Activated T-helper 1 cell treated with anti-CD3 and anti-CD28 coated beads, Interleukin-12 subunit alpha, Interleukin-12 subunit beta, Interleukin-2, Interleukin-4 antibody, amounts not matched to agents 30 ng/mL and 10 ng/mL and 1 ng/mL, durations not matched to agents 14 hours and 24 hours and 36 hours (primary cell): ENCODE data around the gene OR2T27. TPM values are rescaled to one million over a fixed set of nuclear protein-coding genes. Genes with fewer than 3 reads are reported as not detected.
"Not testable (repeated sequence)": the region's sequence is repeated elsewhere in the genome, so short reads cannot be mapped to it uniquely, and the experiment has no call there.

ENCODE experiments used
- DNase-seq: peaks from one replicate; pipeline ENCODE4 v3.0.0; 2021; ENCODE audit warnings: low spot score
- H3K27ac Mint-ChIP-seq: one replicate; pipeline ENCODE4 v1.8.0; 2021; ENCODE audit warnings: mild to moderate bottlenecking, mixed read lengths
- H3K27me3 Mint-ChIP-seq: one replicate; pipeline ENCODE4 v1.8.0; 2022; ENCODE audit warnings: mild to moderate bottlenecking, moderate library complexity, mixed read lengths; ENCODE audit not compliant: insufficient read depth
- H3K36me3 Mint-ChIP-seq: one replicate; pipeline ENCODE4 v1.8.0; 2021; ENCODE audit warnings: low read depth, mixed read lengths
- H3K4me1 Mint-ChIP-seq: one replicate; pipeline ENCODE4 v1.8.0; 2021; ENCODE audit warnings: low read depth, mixed read lengths
- H3K4me3 Mint-ChIP-seq: one replicate; pipeline ENCODE4 v1.8.0; 2021; ENCODE audit warnings: mild to moderate bottlenecking, moderate library complexity, mixed read lengths
- H3K9me3 Mint-ChIP-seq: one replicate; pipeline ENCODE4 v1.8.0; 2021; ENCODE audit warnings: mixed read lengths
- intact Hi-C: fragments of 100-400 bp; cut with micrococcal nuclease; formaldehyde crosslinking; loops from one replicate; pipeline ENCODE4 v1.15.1; 2024
- total RNA-seq: library from RNA; stranded (reverse); gene quantifications from 2 replicates; pipeline ENCODE4 v1.2.3, GENCODE V29; 2022

The OR2T27 gene, protein sequence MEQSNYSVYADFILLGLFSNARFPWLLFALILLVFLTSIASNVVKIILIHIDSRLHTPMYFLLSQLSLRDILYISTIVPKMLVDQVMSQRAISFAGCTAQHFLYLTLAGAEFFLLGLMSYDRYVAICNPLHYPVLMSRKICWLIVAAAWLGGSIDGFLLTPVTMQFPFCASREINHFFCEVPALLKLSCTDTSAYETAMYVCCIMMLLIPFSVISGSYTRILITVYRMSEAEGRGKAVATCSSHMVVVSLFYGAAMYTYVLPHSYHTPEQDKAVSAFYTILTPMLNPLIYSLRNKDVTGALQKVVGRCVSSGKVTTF
- total RNA-seq: not detected in 2 replicates

DNA sequence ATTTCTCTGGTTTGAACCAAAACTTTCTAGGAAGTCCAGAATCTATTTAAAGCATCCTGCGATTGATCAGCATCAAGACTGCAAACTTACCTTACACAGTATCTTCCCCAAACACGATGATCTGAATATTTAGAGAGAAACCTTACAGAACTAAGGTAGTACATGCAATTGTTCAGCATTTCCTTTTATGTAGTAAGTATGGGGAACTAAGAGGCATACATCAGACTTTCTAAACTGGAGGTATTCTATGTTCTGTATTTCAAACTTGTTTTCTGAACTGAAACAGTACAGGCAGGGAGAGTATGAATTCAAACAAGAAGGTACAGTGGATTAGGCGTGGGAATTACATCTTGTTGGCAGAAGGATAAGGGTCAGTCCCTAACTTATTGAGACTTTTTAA is at the start of gene OR2T27:
OR2T27 (minus strand) TSS at position 175 of the 400 bp plus-strand sequence. CDS start 4,644 bp downstream, outside the sequence.
- H3K27ac Mint-ChIP-seq, H3K9me3 Mint-ChIP-seq: not testable (repeated sequence)
- intact Hi-C loops: loop anchor here (5.0 kb wide), 1 partner anchor 223 kb away; no protein-coding TSS in a partner anchor

DNA sequence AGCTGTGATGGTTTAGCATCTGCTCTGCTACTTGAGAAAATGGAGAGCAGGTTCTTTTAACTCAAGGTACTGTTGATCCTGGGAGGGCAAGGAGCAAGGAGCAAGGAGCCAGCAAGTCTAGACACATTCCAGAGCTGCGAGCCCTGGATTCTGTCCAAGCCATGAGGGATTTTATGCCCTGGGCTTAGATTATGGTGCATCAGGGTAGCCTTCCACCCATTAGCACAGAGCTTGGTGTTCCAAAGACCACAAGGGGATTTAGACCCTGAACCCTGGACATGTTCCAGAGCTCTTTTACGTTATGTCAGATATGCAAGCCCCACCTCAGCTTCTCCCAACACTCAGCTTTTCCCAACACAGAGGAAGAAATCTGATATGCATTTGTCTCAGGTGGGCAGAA is 49.3 kb upstream of the OR2T27 start:
- H3K27me3 Mint-ChIP-seq: no peaks in the 10 kb centered on the region
- DNase-seq: no peak
- no peaks in the 10 kb centered on the region for H3K4me1 Mint-ChIP-seq
- H3K9me3 Mint-ChIP-seq: no peaks in the 10 kb centered on the region
- intact Hi-C loops: no loop called here
- H3K27ac Mint-ChIP-seq: no peak overlapping the region
- H3K4me3 Mint-ChIP-seq: no peak overlapping the region
- no peaks in the 10 kb centered on the region for H3K36me3 Mint-ChIP-seq

More for the DNA sequence above, at the start of gene OR2T27:
- H3K27me3 Mint-ChIP-seq, H3K4me3 Mint-ChIP-seq, H3K4me1 Mint-ChIP-seq, H3K36me3 Mint-ChIP-seq, DNase-seq: not testable (repeated sequence)

DNA sequence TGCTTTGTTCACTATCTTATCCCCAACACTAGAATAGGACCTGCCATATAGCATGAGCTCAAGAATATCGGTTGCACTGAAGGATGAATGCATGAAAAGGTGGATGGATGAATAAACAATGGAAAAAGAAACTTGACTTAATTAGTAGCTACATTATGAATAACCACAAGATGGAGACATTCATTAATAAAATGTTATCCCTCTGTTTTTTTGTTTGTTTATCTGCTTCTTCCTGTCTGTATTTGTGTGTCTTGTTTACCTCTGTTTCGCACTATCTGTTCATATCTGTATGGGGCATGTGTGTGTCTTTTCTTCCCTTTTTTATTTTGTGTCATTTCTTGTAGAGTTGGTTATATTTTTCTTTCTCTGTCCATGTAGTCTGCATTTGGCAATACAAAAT is 48.3 kb upstream of the OR2T27 start:
- intact Hi-C loops: no loop called here
- H3K27me3 Mint-ChIP-seq: peaks cover 2% of the 10 kb centered on the region
- no peaks in the 10 kb centered on the region for H3K9me3 Mint-ChIP-seq
- no peak overlapping the region for H3K4me3 Mint-ChIP-seq
- no peak for DNase-seq
- H3K27ac Mint-ChIP-seq: no peak overlapping the region
- no peaks in the 10 kb centered on the region for H3K4me1 Mint-ChIP-seq
- H3K36me3 Mint-ChIP-seq: no peaks in the 10 kb centered on the region

DNA sequence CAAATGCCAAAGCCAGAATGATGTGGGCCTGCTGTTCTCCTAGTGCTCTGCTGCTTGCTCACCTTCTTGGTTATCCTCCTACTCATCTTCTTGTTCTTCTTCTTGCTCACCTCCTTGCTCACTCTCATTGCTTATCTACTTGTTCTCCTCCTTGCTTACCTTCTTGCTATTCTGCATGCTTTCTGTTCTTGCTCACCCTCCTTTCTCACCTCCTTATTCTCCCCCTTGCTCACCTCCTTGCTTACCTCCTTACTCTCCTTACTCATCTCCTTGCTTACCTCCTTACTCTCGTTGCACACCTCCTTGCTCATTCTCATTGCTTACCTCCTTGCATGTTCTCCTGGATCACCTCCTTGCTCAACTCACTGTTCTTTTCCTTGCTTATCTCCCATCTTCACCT is 47.4 kb upstream of the OR2T27 start, which contains the start of gene OR14I1:
OR14I1 (minus strand) TSS at position 53 of the 400 bp plus-strand sequence.
- no peaks in the 10 kb centered on the region for H3K4me1 Mint-ChIP-seq
- no peak within 1 kb of the TSS for H3K4me3 Mint-ChIP-seq
- DNase-seq: no peak
- H3K36me3 Mint-ChIP-seq: no peaks in the 10 kb centered on the region
- no peak within 1 kb of the TSS for H3K27ac Mint-ChIP-seq
- no peaks in the 10 kb centered on the region for H3K9me3 Mint-ChIP-seq
- intact Hi-C loops: no loop called here
- H3K27me3 Mint-ChIP-seq: peaks cover 2% of the 10 kb centered on the region

DNA sequence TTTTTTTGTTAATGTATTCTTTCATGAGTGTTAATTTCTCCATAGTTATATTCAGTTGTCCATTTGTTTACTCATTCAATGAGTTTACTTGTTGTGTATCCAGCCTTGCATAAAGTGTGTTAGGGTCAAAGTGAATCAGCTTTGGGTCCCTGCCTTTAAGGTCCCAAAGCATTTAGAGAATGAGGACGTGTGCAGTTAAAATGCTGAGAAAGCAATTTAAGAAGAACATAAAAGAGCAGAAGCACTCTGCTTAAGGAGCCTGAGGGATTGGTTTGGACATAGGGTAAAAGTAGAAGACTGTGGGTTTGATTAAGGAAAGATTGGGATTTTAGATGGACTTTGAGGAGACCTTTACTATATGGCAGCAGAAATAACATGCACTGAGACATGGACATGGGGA is 43.8 kb upstream of the OR2T27 start:
- Mint-ChIP-seq H3K27ac (no peak overlapping the region), H3K27me3 (peaks cover 3% of the 10 kb centered on the region), H3K36me3 (no peaks in the 10 kb centered on the region), H3K4me3 (no peak overlapping the region), H3K4me1 (no peaks in the 10 kb centered on the region), H3K9me3 (no peaks in the 10 kb centered on the region)
- intact Hi-C loops: no loop called here
- no peak for DNase-seq

DNA sequence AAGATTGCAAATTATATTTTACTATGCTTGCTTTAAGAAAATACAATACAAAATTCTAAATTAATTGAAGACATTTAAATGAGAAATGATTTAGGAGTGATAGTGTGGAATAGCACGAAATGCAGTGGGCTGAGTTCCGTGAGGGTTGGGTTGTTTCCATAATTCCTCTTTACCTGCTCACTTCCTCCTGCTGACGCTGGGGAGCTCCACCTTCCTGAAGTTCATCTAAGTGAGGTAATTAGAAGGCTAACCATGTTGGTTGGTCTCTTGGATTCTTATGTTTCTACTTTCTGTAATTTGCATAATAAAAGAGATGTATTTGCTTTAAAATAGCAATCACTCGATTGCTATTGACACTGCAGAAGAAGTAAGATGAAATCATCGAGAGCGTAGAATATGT is 42.6 kb upstream of the OR2T27 start:
- H3K27me3 Mint-ChIP-seq: peaks cover 3% of the 10 kb centered on the region
- no peak overlapping the region for H3K27ac Mint-ChIP-seq
- intact Hi-C loops: no loop called here
- no peaks in the 10 kb centered on the region for H3K9me3 Mint-ChIP-seq
- H3K4me1 Mint-ChIP-seq: no peaks in the 10 kb centered on the region
- DNase-seq: no peak
- no peak overlapping the region for H3K4me3 Mint-ChIP-seq
- no peaks in the 10 kb centered on the region for H3K36me3 Mint-ChIP-seq

DNA sequence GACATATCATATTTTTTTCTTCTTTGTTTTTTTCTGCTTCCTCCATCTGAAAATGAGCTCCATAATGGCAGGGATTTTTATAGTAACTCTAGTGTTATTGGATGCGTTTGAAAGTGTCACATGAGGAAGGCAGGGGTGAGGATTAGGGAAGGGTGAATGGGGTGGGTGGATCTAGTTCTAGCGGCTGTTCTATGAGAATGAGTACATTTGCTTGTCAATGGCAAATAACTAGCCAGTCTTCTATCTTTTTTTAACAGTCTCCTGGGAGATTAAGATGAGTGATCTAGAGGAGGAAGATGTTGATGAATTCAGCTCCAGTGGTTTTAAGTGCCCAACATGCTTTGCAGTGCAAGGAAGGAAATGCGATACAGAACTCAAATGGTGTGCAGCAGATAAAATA is 41.4 kb upstream of the OR2T27 start:
- Mint-ChIP-seq H3K4me3 (no peak overlapping the region), H3K36me3 (no peaks in the 10 kb centered on the region), H3K27me3 (peaks cover 3% of the 10 kb centered on the region), H3K9me3 (peaks cover 5% of the 10 kb centered on the region), H3K4me1 (no peaks in the 10 kb centered on the region), H3K27ac (no peak overlapping the region)
- DNase-seq: no peak
- intact Hi-C loops: no loop called here

DNA sequence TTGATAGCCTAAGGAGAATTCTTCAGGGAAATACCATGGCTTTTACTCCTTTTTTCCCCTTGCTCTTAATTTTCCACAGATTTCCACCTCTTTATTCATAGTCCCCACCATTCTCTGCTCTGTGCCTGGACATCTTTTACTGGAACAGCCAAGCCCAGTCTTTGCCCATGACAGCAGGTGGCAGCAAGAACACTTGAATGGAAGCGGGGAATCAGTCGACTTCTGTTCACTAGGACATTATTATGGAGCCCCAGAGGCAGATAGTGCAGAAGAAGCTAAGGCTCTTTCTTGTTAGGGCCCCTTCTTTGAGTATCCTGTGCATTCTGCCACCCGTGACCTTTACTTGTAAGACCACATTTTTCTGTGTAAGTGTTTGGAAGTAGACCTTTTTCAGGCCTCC is 40.9 kb upstream of the OR2T27 start:
- no peak overlapping the region for H3K27ac Mint-ChIP-seq
- H3K9me3 Mint-ChIP-seq: peaks cover 6% of the 10 kb centered on the region
- DNase-seq: no peak
- intact Hi-C loops: no loop called here
- no peaks in the 10 kb centered on the region for H3K36me3 Mint-ChIP-seq
- no peaks in the 10 kb centered on the region for H3K4me1 Mint-ChIP-seq
- H3K4me3 Mint-ChIP-seq: no peak overlapping the region
- H3K27me3 Mint-ChIP-seq: peaks cover 3% of the 10 kb centered on the region

DNA sequence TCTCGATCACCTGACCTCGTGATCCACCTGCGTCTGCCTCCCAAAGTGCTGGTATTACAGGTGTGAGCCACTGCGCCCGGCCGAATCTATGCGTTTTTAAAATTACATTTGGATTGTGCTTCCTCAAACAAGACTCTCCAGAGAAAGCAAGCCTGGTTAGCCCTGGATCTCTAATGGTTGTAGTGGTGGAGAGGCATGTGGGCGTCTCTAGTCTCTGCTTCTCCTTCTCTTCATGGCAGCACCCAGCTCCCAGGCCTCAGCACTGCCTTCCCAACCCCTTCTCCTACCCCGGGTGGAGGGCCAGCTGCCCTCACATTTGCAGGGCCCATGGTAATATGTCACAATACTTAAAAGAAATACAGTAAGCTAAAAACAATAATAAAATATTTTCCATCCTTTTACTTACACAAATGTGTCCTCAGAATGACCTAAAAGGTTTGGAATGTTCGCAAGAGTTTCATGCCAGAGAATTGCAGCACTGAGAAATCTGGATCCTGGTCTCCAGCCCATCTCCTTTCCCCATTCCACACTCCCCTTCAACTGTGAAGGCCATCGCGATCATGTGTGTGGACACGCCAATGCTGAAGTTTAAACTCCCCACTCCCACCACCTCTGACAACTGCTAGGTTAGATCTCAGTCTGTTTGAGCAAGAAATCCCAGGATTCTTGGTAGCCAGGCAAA is 40.3 kb upstream of the OR2T27 start:
- H3K4me1 Mint-ChIP-seq: no peaks in the 10 kb centered on the region
- peaks cover 12% of the 10 kb centered on the region for H3K9me3 Mint-ChIP-seq
- H3K27me3 Mint-ChIP-seq: peaks cover 3% of the 10 kb centered on the region
- no peak for DNase-seq
- intact Hi-C loops: no loop called here
- no peaks in the 10 kb centered on the region for H3K36me3 Mint-ChIP-seq
- no peak overlapping the region for H3K27ac Mint-ChIP-seq
- no peak overlapping the region for H3K4me3 Mint-ChIP-seq

DNA sequence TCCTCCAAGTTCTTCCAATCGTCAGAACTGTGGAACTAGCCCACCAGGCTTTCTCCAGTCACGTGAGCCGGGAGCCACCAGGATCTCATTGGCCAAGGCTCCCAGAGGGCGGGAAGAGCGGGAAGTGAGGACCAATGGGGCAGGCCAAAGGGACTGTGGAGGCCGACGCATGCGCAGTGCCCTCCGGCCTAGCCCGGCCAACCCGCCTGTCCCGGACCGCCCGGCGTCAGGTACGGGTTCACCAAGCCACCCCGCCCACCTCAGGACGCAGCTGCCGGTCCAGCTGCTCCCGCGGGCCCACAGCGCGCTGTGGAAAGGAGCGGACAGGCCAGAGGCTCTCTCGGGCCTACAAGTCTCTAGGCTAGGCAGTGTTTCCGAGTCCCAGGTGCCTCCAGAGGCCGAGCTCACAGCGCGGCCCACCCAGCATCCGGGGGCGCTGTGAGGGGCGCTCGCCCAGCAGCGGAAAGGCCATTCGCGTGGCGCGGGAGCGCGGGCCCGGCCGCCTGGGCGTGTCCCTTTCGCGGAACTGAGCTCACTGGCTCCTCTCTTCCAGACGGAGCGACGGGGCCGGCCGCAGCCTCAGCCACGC is 36.3 kb upstream of the OR2T27 start:
- no peak overlapping the region for H3K4me3 Mint-ChIP-seq
- H3K27ac Mint-ChIP-seq: no peak overlapping the region
- intact Hi-C loops: no loop called here
- peaks cover 12% of the 10 kb centered on the region for H3K9me3 Mint-ChIP-seq
- no peak for DNase-seq
- H3K36me3 Mint-ChIP-seq: no peaks in the 10 kb centered on the region
- H3K27me3 Mint-ChIP-seq: no peaks in the 10 kb centered on the region
- H3K4me1 Mint-ChIP-seq: peaks cover 3% of the 10 kb centered on the region

DNA sequence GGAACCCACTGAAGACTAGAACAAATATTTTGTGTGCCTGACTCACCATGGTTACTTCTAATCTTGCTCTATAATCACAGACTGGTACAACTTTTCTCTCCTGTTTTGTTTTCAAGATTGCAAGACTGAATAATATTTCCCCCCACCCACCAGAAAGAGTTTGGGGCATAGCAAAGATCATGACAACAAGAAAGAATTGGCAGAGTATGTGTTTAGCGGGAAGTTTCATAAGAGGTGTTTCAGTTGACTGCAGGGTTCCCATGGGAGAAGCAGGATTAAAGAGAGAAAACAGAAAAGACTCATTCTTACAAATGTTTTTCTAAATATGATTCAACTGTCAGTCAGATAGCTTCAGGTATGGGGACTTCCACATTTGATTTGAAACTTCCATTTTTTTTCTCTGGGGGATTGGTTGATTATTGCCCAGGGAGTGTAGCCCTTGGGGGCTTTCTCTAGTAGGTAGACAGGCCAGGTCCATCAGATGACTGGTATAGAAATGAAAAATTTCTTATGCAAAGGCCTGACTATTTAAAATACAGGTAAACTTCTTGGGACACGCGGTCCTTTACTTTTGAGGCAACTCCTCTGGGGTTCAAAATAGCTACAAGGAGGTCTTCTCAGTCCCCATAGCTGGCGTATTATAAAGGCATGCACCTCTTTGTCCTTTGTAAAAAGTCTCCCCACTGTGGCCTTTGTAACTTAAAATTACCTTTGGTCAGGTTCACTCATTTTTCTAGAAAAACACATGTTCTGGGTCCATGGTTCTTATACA is 33.4 kb upstream of the OR2T27 start:
- Mint-ChIP-seq H3K9me3 (peaks cover 12% of the 10 kb centered on the region), H3K27ac (no peak overlapping the region)
- intact Hi-C loops: loop anchor here (5.0 to 10.0 kb wide), 2 partner anchors 119 to 444 kb away; no protein-coding TSS in a partner anchor

DNA sequence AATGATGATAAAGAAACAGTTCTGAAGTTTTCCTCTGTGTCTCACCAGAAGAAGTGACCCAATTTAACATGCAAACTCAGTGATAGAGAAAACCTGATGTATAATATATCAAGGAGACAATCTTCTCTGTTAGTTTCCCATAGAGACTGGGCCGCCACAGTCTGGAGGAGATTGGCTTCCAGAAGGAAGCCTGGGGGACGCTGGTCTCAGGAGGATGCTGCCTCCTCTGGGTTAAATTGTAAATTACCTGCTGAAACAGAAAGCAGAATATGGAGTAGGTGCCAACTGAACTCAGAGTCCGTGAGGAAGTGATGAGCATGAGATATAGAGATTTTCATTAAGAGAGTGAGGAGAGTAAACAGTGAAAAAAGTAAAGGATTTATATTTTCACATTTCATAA is 31.5 kb upstream of the OR2T27 start:
- Mint-ChIP-seq H3K27ac (no peak overlapping the region), H3K4me3 (no peak overlapping the region), H3K36me3 (no peaks in the 10 kb centered on the region), H3K4me1 (peaks cover 5% of the 10 kb centered on the region), H3K9me3 (peaks cover 7% of the 10 kb centered on the region), H3K27me3 (no peaks in the 10 kb centered on the region)
- intact Hi-C loops: loop anchor here (1.0 to 10.0 kb wide), 5 partner anchors 65 to 442 kb away; no protein-coding TSS in a partner anchor
- DNase-seq: no peak

More for the DNA sequence above, 33.4 kb upstream of the OR2T27 start:
- DNase-seq: no peak
- H3K4me3 Mint-ChIP-seq: no peak overlapping the region
- no peaks in the 10 kb centered on the region for H3K27me3 Mint-ChIP-seq
- no peaks in the 10 kb centered on the region for H3K36me3 Mint-ChIP-seq
- peaks cover 5% of the 10 kb centered on the region for H3K4me1 Mint-ChIP-seq
